Stimulated activated CD4-positive, alpha-beta T cell treated with anti-CD3 and anti-CD28 coated beads, Interleukin-4, amount 100 ng/mL, for 1 hour (primary cell): Measurements from ENCODE around the gene AGAP1.

Experiments used
- DNase-seq: peaks from one replicate; pipeline ENCODE4 v3.0.0-alpha.2; 2020

The AGAP1 gene

GRCh38 chr2:235904585-235904931 lies 410.7 kb downstream of the AGAP1 start:
- DNase-seq: no peak

- no peak for DNase-seq
Observed at GRCh38 chr2:235908826-235909225, 415.0 kb downstream of the AGAP1 start.

GRCh38 chr2:235909358-235909757 lies 415.5 kb downstream of the AGAP1 start:
- no peak for DNase-seq

- DNase-seq: no peak
Observed at GRCh38 chr2:235910067-235910466, 416.2 kb downstream of the AGAP1 start.

DNA sequence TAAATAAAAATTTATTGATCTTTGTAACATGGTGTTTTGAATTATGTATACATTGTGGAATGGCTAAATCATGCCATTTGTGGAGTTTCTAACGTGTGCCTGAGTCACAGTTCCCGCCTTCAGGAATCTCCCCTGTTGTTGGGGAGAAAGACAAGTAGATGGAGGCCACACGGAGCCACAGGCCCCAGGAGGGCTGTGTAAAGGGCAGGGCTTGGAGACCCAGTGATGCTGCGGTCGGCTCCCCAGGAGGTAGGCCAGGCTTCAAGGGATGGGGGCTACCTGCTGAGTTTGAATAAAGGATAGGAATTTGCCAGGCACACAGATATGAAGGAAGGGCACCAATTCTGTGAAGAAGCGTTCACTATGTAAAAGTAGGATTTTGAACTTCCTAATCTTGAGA lies 417.3 kb downstream of the AGAP1 start:
- no peak for DNase-seq

DNA sequence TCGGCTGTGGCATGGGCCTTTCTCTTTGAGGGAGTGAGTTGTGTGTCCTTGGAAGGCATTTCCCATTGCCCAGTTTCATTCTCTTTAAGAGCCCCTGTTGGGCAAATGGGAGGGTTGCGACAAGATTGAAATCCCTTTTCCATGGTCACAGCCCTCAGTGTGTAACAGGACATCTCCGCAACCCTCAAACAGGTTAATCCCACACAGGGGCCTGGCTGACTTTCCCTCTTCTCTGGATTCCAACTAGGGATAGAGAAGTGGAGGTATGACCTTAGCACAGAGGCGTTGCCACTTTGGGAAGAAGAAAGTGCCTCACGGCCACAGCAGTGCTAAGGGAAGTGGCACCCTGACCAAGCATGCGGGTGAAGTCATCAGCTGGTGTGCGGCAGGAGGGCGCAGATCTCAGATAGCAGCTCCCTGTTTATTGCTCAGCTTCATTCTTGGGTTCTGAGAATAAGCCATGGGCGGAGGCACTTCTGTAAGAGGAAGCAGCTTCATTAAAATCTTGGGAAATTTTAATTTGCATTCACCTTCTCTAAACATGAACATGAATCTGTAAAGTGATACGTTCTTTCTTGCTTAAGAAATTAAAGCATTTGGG lies 417.9 kb downstream of the AGAP1 start:
- DNase-seq: no peak

- DNase-seq: no peak
Observed at GRCh38 chr2:235914756-235915155, 420.9 kb downstream of the AGAP1 start.

GRCh38 chr2:235917506-235917905 lies 423.7 kb downstream of the AGAP1 start:
- DNase-seq: no peak

DNA sequence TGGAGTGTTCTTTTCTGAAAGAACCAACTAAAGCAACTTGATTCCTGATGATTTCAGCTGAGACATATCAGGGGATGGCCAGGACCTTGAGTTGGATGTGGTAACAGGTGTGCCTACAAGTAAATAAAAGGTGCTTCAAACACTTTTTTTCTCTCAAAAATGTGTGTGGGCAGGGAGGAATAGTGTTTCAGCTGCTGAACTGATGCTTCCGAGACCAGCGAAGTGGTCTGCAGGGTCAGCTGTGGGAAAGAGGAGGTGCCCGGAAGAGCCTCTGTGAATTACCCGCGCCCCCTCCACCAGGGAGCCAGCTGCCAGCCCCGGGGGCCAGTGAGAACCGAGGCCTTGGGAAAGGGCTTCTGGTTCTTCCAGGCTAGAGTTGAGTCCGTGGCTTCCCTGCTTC lies 425.0 kb downstream of the AGAP1 start:
- DNase-seq: no peak

GRCh38 chr2:235920216-235920865 lies 426.5 kb downstream of the AGAP1 start:
- DNase-seq: no peak

DNA sequence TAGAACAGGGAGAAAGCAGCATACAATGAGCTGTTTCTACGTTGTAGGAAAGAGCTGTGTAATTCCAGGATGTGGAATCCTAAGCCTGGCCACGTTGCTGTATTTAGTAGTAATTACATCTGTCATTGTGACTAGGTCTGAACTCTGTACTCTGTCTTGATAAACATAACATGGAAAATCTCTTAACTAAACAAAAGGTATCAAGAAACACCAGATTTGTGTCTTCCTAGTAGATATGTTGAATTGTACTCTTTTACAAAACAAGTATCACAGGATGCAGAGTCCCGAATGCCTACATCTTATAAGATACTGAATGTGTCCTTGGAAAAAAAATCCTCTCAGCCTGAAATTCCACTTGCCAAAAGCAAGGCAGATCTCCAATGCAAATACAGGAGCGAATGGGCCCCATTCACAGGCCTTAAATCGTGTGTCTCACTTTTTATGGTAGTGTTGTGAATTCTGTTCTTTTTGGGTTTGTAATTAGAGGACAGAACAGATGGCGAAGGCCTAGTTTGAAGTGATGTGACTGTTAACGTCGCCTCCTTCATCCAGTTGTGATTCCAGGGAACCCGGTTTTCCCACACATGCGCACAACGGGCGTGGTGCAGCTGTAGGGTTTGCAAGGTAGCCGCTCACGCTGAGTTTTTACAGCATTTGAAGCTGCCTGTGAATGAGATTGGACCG lies 427.8 kb downstream of the AGAP1 start:
- no peak for DNase-seq

GRCh38 chr2:235922839-235923238 lies 429.0 kb downstream of the AGAP1 start:
- DNase-seq: no peak

GRCh38 chr2:235923859-235924674 lies 430.2 kb downstream of the AGAP1 start:
- no peak for DNase-seq

DNA sequence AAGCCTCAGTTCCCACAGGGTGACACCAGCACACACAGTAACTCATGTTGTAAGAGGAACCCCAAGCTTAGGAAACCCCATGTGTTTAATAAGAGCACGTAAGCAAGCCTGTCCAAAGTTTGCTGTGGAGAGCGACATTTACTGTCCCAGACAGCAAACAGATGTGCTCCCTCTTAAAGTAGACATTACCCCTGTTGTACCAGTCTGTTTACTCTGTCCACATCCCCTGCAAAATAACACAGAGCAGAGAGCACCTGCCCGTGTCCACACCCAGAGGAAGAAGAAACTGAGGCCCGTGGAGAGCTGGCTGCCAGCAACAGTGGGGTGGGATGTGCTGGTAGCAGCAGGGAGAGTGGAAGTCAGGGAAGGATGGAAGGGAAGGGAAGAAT lies 430.8 kb downstream of the AGAP1 start:
- no peak for DNase-seq

DNA sequence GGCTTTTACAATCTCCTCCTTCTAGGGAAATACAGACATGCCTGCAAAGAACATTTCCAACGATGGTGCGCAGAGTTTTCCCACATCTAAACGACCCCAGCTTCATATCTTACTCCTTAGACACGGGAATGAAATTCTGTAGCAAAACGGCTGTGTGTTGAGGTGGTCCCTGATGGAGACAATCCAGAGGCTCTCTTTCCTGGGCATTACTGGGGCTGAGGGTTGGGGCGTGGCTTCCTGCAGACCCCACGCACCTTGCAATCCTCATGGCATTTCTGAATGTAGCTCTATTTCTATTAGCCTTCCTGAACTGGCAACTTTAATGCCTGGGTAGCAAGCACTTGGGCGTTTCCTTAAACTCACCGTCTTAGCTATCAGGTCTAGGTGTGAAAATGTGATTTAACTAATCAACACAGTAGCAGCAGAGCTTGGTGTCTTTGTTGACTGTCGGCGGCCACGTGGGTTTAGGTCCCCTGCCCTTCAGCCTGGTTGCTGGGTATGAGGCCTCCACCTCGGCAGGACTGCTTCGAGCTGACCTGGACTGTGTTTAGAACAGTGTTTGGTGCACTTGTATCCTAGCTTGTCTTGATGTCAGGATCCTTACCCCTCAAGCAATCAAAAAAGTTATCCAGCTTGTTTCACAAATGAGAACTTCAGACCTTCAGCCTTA lies 431.5 kb downstream of the AGAP1 start:
- DNase-seq: no peak

DNA sequence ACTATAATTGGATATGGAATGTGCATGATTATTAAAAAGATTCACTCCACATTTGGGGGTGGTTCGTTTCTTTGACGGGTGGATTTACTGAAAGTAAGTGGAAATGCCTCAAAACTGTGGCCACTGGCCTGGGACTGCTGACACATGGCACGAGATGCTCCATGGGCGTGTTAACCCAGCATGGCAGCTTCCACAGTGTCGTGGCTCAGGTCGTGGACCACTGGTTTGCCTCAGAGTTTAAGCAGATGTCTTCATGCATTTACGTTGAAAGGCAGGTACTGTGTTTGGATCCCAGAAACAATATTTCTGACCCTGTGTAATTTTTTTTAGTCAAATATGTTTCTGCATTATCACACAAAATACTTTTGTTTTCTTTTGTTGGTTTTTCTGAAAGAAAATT lies 432.4 kb downstream of the AGAP1 start:
- DNase-seq: no peak

DNA sequence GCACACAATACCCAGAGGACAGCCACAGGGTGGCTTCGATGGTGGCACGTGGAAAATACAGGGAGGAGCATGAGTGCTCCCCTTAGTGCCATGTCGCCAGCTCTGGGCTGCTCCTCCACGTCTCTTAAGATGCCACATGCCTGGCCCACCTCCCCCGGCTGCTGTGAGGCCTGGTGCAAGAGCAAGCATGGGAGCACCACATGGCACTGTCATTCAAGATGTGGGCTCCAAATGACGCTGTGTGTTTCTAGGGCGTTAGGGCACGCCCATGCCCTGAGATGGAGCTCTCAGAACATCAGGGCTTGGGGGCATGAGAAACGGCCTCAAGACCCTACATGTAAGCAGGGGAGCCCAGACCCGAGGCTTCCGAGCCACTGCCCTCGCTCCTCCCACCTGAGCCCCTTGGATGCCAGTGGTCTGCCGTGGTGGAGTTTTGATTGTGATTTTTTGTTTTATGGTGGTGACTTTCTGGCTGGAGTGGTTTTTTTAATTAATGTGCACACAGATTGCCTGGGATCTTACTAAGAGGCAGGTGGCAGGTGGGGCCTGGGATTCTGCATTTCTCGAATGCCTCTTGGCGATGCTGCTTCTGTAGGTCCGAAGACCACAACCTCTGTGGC lies 435.0 kb downstream of the AGAP1 start:
- DNase-seq: no peak

DNA sequence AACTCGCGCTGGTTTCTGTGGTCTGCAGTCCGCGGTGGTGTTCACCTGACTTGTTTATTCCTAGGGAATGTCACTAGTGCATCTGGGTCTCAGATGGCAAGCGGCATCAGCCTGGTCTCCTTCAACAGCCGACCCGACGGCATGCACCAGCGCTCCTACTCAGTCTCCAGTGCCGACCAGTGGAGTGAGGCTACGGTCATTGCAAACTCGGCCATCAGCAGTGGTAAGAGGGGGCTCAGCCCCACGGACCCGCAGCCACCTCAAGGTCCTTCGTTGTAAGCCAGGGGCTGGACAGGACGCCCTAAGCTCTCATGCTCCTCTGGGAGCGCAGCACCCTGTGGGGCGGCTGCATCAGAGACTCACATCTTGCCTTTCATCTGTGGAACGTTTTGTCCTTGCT lies 436.9 kb downstream of the AGAP1 start:
- DNase-seq: no peak

DNA sequence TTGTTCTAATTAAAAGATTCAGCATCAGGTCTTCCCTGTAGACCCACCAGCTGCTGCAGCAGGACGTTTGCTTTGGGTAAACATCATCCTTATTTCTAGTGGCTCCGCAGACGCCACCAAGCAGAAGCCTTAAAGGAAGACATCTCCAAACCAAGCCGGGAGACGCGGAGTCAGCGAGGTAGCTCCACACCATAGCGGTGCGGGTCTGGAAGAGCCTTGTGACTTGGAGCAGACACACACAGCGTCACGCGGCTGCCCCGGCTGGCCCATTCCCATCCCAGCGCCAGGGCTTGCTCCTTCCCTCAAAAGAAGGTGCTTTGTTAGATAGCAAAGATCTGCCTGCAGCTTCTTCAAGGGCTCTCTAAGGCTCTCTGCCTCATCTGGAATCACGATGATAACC lies 437.8 kb downstream of the AGAP1 start:
- no peak for DNase-seq

DNA sequence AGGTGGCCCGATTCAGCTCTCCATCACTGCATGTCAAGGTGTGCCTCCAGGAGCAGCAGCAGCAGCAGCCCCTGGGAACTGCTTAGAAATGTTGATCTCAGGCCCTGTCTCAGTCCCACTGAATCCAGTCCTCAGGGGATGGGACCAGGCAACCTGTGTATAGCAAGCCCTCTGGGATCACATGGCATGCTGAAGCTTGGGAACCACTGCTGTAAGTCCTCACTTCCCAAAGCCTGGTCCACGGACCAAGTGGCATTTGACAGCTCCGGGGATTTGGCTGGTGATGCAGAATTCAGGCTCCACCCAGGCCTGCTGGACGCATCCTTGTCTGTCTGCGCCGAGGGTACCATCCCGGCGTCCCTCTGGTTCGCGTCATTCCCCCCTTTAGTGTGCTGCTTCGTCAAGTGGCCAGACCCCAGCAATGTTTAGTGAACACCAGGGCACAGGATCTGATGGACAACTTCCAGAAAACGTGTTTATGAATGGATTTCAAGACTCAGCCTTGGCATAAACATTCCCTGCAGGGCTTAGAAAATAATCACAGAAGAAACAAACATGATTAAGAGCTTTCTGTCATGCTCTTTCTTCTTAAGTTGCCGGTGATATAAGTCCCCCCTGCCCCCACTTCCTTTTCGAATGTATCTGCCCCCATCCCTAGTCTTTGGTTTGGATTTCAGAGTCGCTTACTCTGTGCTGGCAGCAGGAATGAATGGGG lies 440.4 kb downstream of the AGAP1 start:
- DNase-seq: no peak

DNA sequence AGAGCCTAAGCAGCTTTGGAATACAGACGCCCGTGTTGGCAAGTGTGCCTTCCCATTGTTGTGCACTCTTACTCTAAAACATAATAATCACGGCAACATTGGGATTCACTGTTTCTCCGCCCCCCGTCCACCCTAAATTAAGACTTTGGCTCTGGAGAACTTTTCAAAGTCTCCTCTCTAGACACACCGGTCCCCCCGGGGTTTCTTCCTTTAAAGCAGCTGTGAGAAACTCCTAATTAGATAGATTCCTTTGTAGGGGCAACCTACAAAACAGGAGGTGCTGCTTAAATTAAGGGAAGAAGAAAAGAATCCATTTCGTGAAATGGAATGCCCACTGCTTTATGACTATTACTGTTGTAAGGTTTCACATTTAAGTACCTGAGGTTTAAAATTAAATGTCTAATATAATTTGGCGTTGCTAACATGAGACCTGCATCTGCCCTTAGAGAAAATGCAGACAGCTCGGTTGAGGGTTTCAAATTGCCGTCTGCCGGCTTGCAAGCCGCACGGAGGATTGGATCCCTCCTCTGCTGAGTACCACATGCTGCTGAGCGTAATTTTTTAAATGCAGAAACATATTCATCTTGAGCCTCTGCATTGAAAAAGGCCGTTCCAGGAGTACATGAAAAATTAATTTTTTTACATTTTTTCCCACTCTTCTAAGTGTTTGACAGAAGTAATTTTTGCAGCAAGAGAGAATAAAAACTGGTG lies 441.1 kb downstream of the AGAP1 start:
- no peak for DNase-seq
